ENCODE results near the gene NOXRED1. TPM values are rescaled to one million over a fixed set of nuclear protein-coding genes. Genes with fewer than 3 reads are reported as not detected.
"Not testable (repeated sequence)": the region's sequence is repeated elsewhere in the genome, so short reads cannot be mapped to it uniquely, and the experiment has no call there.

NOXRED1 gene
- total RNA-seq, 1 experiment from 2014 or later: not detected

DNA sequence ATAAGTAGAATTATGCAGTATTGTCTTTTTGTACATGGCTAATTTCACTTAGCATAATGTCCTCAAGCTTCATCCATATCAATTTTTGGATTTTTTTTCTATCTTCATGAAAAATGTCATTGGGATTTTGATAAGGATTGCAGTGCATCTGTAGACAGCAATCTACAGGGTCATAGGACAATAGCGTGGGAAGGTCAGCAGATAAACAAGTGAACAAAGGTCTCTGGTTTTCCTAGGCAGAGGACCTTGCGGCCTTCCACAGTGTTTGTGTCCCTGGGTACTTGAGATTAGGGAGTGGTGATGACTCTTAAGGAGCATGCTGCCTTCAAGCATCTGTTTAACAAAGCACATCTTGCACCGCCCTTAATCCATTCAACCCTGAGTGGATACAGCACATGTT, 7.2 kb downstream of the NOXRED1 start:
- DNase-seq (ENCODE audit: low read depth); in situ Hi-C loops (cut with HindIII; ENCODE audit: low pct_unique_long_range_greater_than_20kb, low sequenced_read_pairs): not testable (repeated sequence)

DNA sequence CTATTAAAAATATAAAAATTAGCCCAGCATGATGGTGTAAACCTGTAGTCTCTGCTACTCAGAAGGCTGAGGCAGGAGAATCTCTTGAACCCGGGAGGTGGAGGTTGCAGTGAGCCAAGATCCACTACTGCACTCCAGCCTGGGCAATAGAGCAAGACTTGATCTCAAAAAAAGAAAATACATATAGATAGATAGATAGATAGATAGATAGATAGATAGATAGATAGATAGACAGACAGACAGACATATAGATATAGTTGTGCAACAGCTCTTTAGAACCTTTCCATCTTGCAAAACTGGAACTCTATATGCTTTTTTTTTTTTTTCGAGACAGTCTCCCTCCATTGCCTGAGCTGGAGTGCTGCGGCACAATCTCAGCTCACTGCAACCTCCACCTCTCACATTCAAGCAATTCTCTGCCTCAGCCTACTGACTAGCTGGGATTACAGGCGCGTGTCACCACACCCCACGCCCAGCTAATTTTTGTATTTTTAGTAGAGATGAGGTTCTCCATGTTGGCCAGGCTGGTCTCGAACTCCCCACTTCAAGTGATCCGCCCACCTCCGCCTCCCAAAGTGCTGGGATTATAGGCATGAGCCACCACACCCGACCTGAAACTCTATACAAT, 7.8 kb downstream of the NOXRED1 start:
- DNase-seq (ENCODE audit: low read depth); in situ Hi-C loops (cut with HindIII; ENCODE audit: low pct_unique_long_range_greater_than_20kb, low sequenced_read_pairs): not testable (repeated sequence)

DNA sequence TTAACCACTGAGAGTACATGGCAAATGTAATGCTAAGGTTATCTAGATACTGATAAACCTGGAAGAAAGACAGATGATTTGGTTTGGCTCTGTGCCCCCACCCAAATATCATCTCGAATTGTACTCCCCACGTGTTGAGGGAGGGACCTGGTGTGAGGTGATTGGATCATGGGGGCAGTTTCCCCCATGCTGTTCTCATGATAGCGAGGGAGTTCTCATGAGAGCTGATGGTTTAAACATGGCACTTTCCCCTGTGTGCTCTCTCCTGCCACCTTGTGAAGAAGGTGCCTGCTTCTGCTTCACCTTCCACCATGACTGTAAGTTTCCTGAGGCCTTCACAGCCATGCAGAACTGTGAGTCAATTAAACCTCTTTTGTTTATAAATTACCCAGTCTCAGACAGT, 14.2 kb downstream of the NOXRED1 start:
- DNase-seq (ENCODE audit: low read depth): no peak
- in situ Hi-C loops (cut with HindIII; ENCODE audit: low pct_unique_long_range_greater_than_20kb, low sequenced_read_pairs): no loop called here

DNA sequence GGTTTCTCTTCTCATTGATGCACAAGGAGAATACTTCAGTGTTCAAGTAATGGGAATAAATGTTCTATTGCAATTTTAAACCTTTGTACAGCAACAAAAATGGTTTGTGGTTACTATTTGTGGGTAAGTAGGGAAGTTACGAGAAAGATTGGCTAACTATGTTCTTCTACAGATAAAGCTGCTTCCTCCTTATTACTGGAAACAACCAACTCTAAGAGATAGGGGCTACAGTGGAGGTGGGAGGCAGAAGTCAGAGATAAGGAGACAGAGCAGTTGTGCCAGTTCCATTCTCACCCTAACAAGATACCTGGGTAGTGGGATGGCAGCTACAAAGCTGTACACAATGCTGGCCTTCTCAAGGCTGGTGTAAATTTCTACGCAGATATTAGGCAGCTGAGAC, 16.2 kb downstream of the NOXRED1 start:
- in situ Hi-C loops (cut with HindIII; ENCODE audit: low pct_unique_long_range_greater_than_20kb, low sequenced_read_pairs): no loop called here
- no peak for DNase-seq (ENCODE audit: low read depth)

DNA sequence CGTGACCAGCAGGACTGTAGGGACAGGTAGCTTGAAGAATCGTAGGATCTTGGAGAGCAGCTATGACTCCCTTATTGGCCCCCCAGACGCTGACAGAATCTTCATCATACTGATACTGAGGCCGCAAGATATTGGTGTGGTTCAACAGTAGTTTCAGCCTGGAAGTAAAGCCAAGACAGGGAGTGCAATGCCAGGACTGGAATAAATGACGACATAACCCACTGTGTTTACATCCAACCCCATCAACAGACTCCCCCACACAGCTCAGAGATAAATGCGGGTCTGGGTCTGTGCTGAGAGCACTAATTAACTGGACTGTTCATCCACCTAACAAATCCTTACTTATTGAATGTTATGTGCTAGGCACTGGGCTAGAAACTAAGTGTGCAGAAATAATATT, 16.6 kb downstream of the NOXRED1 start:
- in situ Hi-C loops (cut with HindIII; ENCODE audit: low pct_unique_long_range_greater_than_20kb, low sequenced_read_pairs): no loop called here
- DNase-seq (ENCODE audit: low read depth): no peak

DNA sequence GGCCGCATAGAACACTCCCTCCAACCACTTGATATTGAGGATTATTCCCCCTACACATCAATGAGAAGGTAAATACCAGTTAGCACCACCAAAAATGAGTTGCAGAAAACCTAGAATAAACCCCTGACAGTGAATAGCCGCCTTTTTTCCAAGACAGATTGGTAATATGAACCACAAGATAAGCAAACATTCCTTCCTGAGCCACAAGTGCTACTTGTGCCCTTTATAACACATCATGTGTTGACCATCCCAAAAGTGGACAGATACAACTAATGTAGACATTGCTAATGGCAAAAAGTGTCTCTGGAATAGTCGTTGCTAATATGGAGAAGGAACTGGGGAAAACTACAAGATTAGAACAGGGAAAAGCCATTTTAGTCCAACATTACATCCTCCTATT, 17.2 kb downstream of the NOXRED1 start:
- DNase-seq (ENCODE audit: low read depth): no peak
- in situ Hi-C loops (cut with HindIII; ENCODE audit: low pct_unique_long_range_greater_than_20kb, low sequenced_read_pairs): no loop called here

DNA sequence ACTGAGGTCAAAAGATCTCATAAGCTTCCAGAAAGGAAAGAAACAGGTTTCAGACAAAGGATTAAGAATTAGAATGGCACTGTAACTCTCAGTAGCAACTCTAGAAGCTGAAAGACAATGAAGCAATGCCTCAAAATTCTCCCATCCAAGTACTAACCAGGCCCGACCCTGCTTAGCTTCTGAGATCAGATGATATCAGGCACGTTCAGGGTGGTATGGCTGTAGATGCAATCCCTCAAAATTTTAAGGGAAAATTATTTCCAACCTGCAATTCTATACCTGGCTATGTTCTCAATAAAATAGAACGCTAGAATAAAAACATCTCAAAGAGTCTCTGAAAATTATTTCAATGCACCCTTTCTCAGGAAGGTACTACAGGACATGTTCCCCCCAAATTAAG, 19.6 kb downstream of the NOXRED1 start:
- in situ Hi-C loops (cut with HindIII; ENCODE audit: low pct_unique_long_range_greater_than_20kb, low sequenced_read_pairs): no loop called here
- no peak for DNase-seq (ENCODE audit: low read depth)

DNA sequence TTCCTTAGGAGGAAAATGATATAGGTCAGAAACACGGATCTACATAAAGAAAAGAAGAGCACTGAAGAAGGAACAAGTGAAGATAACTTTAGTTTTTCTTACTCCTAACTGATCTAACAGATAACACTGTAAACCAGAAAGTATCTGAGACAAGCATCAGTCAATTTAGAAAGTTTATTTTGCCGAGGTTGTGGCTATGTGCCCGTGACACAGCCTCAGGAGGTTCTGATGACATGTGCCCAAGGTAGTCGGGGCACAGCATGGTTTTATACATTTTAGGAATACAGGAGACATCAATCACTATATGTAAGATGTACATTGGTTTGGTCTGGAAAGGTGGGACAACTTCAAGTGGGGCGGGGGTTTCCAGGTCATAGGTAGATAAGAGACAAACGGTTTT, 23.1 kb downstream of the NOXRED1 start:
- in situ Hi-C loops (cut with HindIII; ENCODE audit: low pct_unique_long_range_greater_than_20kb, low sequenced_read_pairs): no loop called here
- no peak for DNase-seq (ENCODE audit: low read depth)

DNA sequence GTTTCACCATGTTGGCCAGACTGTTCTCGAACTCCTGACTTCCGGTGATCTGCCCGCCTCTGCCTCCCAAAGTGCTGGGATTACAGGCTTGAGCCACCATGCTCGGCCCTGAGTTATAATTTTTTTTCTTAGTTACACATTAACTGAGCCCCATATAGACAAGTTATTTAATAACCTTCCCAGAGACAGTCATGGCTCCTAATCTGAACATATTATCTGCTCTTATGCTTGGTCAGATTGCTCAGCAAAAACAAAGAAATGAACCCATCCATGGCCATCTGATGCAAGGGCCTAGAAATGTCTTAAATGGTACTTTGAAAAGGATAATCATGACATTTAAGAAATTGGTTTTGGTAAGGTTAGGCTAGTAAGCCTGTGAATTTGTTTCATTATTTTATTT, 33.1 kb downstream of the NOXRED1 start:
- in situ Hi-C loops (cut with HindIII; ENCODE audit: low pct_unique_long_range_greater_than_20kb, low sequenced_read_pairs): no loop called here
- peak; percentile 47 for DNase-seq (ENCODE audit: low read depth)

DNA sequence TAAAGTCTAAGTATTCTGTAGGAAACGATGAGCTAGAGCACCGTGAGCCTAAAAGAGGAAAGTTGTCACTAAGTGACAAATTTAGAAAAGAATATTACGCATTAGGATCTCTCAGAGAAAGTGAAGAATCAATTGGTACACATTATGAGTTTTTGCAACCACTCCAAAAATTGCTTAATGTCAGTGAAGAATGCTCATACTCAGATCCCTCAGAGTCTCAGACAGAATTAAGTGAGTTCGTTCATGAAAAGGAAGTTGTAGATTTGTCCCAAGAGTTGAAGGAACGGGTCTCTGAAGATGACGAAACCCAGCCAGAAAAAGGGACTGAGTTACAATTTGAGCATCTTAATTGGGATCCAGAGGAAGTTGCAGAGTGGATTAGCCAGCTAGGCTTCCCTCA, 44.6 kb downstream of the NOXRED1 start:
- in situ Hi-C loops (cut with HindIII; ENCODE audit: low pct_unique_long_range_greater_than_20kb, low sequenced_read_pairs): no loop called here
- no peak for DNase-seq (ENCODE audit: low read depth)

DNA sequence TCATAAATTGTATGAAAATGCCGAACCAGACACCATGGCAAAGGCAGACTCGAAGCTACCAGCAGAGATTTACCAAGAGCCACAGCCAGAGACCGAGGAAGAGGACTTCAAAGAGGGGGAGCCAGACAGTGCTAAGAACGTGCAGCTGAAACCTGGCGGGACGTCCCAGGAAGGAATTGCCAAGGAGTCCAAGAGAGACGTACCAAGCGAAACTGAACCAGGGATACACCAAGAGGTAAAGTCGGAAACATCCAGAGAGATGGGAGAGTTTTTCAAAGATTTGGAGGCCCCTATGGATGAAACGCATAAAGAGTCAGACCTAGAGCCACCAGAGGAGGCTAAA, 45.9 kb downstream of the NOXRED1 start:
- in situ Hi-C loops (cut with HindIII; ENCODE audit: low pct_unique_long_range_greater_than_20kb, low sequenced_read_pairs): no loop called here
- DNase-seq (ENCODE audit: low read depth): no peak

DNA sequence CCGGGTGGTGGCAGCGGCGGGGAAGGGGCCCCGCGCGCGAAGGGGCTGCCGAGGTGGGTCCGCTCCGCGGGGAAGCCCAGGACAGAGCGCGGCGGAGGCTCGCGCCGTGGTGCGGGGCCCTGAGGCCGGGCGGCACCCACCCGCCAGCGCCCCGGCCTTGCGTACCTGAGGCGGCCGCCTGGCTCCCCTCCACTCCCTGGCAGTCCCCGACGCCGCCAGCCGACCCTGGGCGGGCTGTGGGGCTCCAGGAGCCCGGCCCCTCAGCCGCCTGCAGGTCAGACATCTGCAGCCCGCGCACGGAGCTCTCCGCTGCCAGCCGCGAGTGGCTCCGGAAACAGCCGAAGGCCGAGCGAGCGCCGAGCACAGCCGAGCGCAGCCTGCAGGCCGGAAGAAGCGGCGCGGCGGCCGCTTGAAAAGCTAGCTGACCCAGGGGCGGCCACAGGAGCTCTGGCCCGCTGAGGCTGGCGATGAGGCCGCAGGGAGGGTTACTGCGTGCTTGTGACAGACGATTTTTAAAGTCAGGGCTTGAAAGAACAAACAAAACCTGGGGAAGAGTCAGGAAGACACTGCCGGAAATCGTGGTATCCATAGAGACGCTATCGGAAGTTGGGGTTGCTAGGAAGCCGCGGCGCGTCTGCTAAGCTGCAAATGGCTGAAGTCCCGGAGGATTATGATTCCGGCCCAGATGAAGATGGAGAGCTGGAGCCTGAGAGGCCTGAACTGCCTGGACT, 46.4 kb downstream of the NOXRED1 start, which contains the start of the genes SAMD15 and TMED8:
TSS of gene SAMD15 (plus strand) at position 609 of the 731 bp plus-strand sequence. CDS start at position 649, 40 bp downstream.
TSS of gene TMED8 (minus strand) at position 324 of the 731 bp plus-strand sequence. CDS start at position 283, 41 bp downstream.
- in situ Hi-C loops (cut with HindIII; ENCODE audit: low pct_unique_long_range_greater_than_20kb, low sequenced_read_pairs): no loop called here
- DNase-seq (ENCODE audit: low read depth): peak; percentile 86

DNA sequence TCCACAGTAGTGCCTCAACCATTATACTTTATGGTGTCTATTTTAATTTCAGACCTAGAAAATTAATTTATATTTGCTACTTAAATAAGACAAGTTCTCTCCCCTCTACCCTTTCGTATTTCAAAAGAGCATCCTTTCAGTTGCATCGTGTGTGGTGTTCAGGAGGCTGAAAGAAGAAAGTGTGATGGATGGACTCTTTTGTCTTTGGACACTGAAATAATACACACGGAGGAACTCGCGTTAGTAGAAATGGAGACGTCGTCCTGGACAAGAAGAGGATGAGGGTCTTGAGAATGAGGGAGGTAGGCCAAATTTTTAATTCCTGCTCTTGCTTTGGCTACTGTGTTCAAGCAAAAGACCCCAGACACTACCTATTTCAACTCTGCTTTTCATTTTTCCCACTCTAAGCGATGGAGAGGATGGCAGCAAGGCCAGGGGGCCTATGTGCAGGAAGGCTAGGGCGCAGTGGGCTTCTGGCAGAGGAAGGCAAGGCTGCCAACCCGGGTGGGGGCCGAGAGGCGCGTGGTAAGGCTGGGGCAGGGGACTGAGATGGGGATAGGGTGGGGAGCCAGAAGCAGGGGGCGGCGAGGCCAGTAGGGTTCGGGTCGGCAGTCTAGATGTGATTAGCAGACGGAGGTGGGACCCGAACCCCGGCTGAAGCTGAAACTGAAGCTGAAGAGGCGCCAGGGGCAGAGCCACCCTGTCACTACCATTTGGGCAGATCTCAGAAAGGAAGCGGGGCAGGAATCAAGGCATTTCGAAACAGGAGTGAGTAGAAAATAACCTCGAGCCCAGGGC, 47.2 kb downstream of the NOXRED1 start:
- in situ Hi-C loops (cut with HindIII; ENCODE audit: low pct_unique_long_range_greater_than_20kb, low sequenced_read_pairs): no loop called here
- peak; percentile 3 for DNase-seq (ENCODE audit: low read depth)

DNA sequence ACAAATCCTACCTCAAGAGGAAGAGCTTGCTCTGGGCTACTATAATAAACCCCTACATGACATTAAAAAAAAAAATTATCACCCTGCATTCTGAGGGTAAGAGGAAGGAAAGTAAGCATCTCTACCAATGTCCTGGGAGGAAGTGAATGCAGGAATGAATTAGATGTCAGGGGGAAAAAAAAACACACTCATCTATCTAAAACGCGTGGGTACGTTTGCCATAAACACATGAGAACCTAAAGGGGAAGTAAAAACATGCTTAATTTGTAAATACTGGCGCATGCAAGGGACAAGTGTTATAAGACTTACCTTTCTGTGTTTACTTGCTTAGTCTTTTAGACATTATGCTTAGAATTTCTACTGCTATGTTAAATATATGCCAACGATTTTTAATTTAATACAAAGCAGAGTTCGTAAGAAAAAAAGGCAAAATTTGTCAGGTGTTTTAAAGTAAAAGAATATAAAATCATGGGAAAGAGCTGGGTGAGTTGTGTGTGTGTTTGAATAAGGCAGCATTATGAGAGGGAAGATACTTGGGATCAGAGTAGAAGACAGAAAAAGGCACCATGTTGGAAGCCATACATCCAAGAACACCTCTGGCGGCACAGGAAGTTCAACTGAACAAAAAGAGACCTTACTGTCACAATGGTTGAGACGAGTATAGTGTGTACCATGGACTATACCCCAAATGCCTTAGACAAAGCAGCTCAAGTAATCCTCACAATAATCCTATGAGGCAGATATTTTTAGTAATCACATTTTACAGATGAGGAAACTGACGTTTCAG, 48.0 kb downstream of the NOXRED1 start:
- in situ Hi-C loops (cut with HindIII; ENCODE audit: low pct_unique_long_range_greater_than_20kb, low sequenced_read_pairs): no loop called here
- no peak for DNase-seq (ENCODE audit: low read depth)

DNA sequence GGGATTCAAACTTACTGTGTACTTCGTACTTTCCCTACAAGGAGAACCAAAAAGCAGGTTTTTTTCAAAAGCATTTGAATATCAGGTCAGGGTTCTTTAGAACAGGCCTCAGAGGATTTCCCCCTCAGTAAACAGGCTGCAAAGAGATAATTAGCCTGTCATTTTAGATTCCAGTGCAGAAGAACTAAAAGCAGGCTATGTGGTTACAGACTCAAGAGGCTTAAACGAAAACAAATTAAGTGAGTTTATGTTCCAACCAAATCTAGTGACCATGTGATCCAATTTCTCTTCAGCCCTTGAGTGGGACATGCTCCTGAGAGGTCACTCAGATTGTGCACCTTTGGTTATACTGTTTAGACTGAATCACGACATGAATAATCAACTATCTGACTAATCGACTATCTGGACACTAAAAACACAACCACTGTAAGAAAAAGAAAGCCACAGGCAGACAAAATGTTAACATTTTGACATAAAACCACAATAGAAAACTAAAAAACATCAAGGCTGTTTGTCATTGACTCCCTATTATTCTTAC, 51.0 kb downstream of the NOXRED1 start:
- DNase-seq (ENCODE audit: low read depth): peak; percentile 2
- in situ Hi-C loops (cut with HindIII; ENCODE audit: low pct_unique_long_range_greater_than_20kb, low sequenced_read_pairs): no loop called here

DNA sequence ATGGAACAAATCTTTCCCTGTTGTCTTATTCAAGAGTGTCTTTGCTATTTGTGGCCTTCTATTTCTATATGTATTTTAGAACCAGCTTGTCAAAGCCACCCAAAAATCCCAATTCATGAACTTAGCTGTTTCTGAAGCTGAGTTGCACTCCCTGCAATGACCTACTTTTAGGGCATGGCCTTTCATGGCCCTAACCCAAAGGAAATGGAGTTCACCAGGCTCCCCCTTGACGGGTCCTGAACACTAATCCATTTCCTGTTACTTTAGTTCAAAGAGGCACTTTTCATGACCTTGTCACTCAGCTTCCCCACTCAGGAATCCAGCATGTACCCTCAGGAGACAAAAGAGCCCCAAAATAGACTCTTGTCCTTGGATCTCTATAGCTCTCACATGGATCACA, 54.0 kb downstream of the NOXRED1 start:
- DNase-seq (ENCODE audit: low read depth): no peak
- in situ Hi-C loops (cut with HindIII; ENCODE audit: low pct_unique_long_range_greater_than_20kb, low sequenced_read_pairs): no loop called here

DNA sequence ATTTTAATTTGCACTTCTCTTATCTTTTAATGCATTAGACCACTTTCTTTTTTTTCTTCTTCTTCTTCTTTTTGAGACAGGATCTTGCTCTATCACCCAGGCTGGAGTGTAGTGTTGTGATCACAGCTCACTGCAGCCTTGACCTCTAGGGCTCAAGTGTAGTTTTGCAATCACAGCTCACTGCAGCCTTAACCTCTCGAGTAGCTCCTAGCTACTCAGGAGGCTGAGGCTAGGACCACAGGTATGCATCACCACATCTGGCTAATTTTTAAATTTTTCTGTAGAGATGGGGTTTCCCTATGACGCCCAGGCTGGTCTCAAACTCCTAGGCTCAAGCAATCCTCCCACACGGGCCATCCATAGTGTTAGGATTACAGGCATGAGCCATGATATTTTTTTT, 59.2 kb downstream of the NOXRED1 start:
- no peak for DNase-seq (ENCODE audit: low read depth)
- in situ Hi-C loops (cut with HindIII; ENCODE audit: low pct_unique_long_range_greater_than_20kb, low sequenced_read_pairs): no loop called here

DNA sequence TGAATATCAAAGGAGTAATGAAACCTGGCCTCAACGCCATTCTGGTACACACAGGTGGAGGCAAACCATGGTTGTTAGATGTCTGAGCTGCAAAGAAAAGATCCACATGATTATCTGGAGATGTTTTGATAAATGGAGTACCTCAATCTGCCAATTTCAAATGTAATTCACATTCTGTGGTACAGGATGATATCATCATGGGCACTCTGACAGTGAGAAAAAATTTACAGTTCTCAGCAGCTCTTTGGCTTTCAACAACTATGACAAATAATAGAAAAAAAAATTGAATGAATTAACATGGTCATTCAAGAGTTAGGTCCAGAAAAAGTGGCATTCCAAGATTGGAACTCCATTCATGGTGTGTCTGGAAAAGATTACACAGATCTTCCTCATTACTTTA, 63.7 kb downstream of the NOXRED1 start:
- in situ Hi-C loops (cut with HindIII; ENCODE audit: low pct_unique_long_range_greater_than_20kb, low sequenced_read_pairs): no loop called here

More for the DNA sequence above, 63.7 kb downstream of the NOXRED1 start:
- no peak for DNase-seq (ENCODE audit: low read depth)

Measured in Caki2 (cell line).